ENCODE measurements around the gene EAF1.
"Not testable (repeated sequence)": the region's sequence is repeated elsewhere in the genome, so short reads cannot be mapped to it uniquely, and the experiment has no call there.

EAF1 gene

DNA sequence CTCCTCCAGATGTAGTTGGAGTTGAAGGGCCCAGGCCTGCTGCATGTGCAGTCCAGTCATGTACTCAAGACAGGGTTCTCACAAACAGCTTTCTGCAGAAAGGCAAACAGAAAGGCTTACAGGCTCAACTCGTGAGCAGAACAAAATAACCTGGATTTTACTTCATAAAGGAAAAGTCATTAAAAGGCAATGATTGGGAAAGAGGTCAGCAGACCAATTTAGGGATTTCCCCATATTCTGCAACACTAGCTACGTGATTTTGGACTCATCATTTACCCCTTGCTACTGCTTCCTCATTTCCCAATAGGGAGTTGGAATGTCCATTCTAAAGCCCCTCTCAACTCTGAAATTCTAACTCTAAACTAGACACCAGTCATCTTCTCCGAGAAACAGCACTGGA lies 18.2 kb upstream of the EAF1 start:
- no peak for DNase-seq

DNA sequence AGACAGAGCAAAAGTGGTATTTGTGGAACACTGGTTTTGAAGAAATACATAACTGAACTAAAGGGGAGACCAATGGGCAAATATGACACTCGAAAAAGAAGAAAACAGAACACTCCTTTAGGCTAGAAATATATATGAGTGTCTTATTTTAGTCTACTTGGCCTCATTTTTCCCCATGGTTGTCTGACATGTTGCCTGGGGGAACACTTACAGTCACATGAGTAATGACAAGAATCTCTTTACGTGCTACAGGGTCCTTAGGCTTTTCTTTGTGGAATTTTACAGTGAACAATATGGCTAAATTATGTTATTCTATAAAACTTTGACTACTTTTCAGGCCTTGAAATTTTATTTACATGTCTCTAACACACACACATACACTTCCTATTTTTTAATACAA lies 17.6 kb upstream of the EAF1 start:
- no peak for DNase-seq

DNA sequence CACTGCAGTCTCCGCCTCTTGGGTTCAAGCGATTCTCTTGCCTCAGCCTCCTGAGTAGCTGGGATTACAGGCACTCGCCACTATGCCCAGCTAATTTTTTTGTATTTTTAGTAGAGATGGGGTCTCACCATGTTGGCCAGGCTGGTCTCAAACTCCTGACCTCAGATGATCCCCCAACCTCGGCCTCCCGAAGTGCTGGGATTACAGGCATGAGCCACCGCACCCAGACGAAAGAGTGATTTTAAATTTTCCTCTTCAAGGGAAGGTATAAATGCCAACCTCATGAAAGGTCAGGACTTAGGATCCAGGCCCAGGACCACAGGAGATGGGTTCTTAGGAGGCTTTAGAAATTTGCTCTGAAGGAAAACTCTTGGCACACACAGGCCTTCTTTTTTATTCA lies 16.4 kb upstream of the EAF1 start:
- not testable (repeated sequence) for DNase-seq

DNA sequence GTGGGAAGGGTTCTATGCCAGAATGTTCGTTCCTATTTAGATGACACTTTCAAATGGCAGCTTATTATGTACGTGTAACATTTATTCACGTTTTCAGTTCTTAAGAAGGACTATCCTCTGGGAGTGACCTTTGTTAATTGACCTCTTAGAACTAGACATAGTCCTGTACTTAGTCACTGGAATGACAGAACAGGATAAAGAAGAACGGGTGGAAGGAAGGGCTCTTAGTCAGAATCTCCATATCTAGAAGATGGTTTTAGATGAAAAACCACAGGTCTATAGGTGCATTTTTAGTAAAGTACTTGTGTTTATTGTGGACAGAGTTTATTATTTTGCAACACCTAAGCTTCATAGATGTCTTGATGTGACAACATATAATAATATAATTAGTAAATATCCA lies 6.5 kb upstream of the EAF1 start:
- DNase-seq, result no peak

DNA sequence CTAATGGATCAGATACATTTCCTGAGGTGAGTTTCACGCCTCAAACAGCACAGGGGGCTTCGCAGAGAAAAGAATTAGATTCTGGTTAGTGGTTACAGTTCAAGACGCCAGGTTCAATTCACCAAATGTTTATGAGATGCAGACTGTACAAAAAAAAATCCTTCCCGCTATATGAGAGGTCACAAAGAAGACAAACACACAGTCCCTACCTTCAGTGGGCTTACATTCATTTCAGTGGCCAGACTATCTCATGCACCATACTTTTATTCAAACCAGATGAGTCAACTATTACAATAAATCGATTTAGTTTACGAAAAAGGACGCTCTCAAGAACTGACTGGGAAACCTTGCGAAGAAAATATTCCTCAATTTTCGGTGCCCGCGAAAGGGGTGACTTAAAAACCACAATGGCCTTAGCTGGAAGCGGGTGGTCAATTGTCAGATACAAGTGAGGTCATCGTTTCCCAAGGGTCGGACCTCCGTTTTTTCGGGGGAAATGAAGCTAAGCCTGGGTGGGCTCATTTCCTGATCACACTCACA lies 749 bp upstream of the EAF1 start:
- DNase-seq, result no peak

DNA sequence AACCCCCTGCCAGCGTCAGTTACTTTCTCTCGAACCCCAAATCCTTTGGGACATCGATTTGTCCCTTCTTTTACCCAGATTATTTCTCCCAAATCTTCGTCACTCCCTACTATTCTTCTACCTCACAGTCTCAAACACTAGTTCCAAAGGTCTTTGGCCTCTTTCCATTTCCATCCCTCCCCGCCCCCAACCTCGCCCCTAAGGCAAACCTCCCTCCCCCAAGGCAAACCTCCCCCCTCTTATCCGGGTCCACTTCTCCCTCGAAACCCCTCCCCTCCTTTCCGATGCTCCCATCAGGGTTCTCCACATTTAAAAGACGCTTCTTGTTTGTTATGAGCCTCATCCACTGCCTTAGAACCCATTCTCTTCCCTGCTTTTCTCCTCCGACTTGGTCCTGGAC lies 583 bp downstream of the EAF1 start:
- DNase-seq, result no peak

DNA sequence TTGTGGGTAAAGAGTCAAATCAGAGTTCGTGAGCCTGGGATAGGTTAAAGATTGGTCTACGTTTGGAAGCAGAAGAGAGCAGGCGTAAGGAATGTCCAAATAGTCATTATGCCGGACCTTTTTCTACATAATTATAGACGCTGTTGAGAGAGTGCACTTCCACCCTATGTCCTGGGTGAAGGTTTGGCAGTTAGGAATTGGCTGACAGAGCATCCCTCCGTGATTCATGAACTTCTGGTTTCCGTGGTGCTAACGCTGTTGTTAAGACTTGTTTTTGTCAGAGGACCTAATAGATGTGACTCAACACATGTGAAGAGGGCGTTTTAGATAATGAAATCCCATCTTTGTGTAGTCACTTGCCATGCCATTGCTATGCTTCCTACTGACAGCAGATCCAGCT lies 1.1 kb downstream of the EAF1 start:
- no peak for DNase-seq

DNA sequence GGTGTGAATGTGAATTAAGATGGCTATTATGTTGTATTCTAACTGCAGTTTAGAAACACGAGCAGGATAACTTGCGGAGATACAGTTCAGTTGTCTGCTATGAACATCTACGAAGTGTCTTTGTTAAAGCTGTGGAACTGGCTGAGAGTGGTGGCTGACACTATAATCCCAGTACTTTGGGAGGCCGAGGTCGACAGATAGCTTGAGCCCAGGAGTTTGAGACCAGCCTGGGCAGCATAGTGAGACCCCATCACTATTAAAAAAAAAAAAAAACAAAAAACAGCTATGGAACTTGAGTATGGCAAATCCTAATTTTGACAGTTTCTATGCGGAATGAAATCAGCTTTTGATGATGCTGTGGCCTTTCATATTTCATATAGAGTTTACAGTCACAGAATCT lies 1.7 kb downstream of the EAF1 start:
- DNase-seq, result no peak

DNA sequence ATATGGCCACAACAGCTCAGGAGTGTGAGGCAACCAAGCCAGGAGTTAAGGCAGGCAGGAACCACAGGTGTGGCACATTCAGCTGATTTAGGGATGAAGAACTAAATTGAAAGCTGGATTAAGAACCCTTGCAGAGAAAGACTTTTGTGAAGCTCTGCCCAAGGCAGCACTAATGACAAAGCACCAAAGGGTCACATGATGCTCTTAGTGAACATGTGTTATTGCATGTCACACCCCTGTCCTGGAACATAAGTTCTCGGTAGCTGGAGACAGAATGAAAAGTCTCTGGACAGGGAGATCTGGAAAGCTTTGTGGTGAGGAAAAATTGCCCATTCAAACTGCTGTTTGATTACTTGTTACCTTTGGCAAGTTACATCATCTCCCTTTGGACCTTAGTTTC lies 3.2 kb downstream of the EAF1 start:
- no peak for DNase-seq

DNA sequence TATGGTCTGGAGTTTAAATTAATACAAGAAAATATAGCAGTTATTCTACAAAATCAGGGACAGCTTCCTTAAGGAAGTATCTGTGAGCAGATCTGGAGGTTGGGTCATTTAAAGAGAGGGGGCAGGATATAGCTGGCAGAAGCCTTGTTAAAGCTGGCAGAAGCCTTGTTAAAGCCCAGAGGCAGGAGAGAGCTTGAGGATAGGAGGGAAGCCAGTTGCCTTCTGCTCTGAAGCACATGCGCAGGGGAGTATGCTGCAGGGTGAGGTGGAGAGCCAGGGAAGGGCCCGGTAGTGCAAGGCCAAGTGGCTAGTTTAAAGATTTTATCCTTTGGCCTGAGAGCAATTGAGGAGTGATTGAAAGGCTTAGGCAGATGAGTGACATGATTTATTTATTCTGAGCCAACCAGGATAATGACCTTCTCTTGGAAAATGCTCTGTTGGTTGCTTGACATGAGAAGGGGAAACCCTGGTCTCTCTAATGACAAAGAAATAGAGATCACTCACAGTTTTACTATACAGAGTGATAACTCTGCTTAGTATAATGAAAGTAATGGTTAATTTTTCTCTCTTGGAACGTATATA lies 3.9 kb downstream of the EAF1 start:
- no peak for DNase-seq

DNA sequence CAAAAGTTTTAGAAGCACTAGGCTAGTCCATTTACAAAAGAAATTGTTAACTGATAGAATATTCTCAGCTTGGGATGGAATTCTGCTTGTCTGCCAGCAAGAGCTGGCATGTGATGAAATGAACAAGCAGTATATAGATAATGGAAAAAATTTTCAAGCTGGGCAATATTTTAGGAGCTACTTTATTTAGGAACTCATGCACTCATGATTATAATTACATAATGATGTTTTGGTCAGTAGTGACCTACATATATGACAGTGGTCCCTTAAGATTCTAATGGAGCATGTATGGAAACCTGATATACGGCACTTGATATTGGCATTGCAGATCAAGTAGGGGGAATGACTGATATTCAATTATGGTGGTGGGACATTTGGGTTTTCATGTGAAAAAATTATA lies 6.1 kb downstream of the EAF1 start:
- DNase-seq, result no peak

DNA sequence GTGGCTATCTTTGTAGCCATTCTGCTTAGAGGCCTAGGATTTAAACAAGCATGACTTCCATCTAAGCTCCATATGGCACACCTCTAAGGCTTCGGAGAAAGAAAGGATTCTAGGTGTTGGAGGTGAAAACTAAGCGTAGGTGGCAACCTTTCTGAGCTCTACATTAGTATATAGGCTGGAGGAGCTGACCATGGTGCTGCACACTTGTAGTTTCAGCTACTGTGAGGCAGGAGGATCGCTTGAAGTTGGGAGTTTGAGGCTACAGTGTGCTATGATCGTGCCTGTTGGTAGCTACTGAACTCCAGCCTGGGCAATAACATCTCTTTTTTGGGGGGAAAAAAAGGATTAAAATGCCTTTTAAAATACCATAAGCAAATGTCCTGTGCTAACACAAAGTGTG lies 7.4 kb downstream of the EAF1 start:
- no peak for DNase-seq

DNA sequence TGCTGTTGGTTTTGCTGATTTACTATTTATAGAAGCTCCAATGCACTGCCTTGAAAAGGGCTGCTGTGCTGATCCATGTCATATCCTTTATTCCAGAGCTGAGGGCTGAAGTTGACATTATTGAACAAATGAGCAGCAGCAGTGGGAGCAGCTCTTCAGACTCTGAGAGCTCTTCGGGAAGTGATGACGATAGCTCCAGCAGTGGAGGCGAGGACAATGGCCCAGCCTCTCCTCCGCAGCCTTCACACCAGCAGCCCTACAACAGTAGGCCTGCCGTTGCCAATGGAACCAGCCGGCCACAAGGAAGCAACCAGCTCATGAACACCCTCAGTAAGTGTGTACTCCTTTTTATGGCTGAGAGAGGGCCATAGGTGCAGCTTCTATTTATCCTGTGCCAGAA lies 8.8 kb downstream of the EAF1 start:
- DNase-seq, result no peak

DNA sequence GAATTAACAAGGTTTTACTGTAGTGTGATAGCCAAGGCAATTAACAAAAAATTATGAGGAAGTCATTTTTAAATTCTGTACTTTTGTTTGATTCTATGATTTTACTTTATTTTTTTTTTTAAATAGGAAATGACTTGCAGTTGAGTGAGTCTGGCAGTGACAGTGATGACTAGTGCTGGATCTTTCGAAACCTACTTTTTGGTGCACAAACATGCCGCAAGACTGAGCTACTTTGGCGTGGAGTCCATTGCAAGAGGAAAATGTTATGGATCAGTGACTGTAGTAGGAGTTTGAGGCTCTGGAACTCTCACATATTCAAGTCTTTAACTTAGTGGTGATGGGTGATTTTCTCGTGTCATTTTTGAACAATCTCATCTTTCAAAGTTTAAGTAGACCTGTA lies 11.6 kb downstream of the EAF1 start:
- no peak for DNase-seq

DNA sequence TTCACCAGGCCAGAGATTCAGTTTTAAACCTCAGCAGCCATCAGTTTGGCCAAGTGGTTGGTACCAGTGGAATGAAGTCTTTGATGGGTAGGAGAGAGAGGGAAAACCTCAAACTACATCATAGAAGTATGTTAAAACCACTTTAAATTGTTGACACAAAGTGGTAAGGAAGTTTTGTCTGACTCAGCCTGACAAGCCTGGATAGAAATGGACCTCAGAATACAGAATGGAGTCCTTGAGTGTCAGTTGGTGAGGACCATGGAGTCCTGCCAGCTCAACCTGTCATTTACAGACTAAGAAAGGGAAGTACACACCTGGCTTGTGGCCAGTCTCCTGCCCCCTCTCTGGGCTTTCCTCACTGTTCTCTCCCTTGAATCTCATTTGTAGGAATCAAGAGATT lies 12.1 kb downstream of the EAF1 start:
- DNase-seq, result no peak

DNA sequence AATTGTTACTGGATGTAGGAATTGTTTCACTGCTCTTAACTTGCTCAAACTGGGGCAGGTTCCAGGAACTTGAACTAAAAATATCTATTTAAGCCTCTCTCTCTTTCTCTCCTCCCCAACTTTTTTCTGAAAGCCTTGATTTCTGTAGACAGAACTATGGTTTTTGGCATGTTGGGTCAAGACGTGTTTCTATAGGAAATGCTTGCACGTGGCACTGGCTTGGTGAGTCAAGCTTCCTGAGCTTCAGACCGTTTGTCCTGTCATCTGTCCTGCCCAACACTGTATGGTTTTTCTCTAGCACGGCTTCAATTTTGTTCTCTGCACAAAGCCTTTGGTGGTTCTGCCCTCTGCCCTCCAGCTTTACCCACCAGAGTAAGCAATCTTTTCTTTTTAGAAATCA lies 13.5 kb downstream of the EAF1 start:
- DNase-seq, result no peak

DNA sequence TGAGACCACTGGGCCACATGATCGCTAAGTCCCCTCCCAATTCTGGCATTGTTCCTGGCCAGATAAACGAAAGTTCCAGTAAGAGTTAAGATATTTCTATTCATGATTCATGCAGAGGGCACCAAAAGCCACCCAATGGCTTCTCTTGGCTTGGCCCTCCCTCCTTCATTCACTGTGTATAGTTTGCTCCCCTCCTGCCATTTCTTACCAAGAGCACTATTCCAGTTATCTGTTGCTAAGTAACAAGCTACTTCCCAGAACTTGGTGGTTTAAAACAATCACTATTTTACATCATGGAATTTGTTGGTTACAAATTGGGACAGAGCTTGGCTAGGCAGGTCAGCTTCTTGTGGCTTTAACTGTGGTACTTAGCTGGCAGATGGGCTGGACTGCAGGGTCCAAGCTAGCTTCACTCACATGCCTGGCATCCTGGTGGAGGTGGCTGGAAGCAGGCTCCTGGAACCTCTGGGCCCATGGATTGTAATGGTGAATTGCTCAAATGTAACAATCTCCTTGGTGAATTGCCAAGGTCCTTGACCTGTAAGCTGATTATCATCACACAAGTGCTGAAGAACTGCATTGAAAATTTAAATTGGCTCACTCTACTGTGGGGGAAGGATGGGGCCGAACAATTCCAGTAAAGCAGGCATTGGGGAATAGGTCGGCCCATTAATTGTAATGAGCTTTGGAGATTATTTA lies 16.6 kb downstream of the EAF1 start:
- no peak for DNase-seq

DNA sequence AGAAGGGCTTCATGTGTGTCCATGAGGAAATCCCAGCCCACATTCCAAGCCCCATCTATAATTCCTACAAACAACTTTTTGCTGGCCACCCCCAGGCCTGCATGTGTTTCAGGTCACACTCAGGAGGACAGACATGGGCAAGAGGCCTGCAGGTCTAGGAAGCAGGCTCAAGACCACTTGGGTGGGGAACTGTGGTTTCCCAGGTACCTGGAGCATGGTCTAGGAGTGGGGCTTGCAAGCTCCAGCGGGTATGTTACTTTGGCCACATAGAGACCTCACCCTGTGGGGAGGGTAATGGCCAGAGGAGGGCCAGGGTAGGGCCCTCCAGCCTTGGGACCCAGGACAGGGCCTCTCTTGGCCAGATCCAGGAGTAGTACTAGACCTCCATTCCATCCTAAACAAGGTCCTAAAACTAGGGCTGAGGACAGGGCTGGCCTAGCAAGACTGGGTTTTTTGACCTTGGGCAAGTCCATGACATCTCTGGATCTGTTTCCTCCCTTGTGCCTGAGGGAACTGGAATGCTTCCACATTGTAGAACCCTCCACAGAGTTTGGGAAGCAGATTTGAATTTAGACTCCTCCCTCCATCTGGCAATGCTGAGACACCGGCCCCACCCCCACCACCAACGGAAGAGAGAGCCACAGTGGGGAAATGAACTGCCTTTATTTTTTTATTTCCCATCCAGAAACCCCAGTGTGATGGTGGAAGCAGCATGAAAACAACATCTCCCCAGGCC lies 22.3 kb downstream of the EAF1 start:
- DNase-seq, result no peak

DNA sequence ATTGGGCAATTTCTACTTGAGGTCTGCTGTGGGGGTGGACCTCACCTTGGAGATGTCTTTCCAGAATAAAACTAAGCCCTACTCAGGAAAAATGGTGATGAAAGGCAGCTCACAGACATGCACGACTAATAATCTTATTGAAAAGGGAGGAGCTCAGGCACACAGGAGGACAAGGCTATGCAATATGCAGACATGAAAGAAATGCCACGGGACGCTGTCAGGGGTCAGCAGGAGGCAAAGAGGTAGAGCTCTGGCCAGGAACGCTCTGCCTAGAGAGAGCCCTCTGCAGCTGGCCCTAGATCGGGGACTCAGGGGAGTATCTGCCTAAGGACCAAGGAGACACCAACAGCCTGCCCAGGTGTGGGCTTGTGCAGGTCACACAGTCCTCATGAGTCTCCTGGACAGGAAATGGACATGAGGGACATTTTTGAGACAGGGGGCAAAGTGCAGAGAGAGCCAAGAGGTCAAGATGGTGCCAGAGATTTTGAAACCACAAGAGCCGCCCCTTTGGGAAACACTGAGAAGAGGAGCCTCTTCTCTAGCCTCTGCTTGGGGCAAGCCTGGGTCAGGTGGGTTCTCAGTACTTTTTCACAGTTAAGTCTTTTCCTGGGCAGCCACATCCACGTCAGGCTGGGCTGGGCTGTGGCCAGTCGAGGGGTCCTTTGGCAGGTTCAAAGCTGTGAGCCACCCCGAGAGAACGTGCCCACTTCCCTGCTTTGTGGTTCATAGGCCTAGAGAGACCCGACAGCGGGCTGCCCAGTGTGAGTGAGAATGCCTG lies 23.2 kb downstream of the EAF1 start:
- no peak for DNase-seq

DNA sequence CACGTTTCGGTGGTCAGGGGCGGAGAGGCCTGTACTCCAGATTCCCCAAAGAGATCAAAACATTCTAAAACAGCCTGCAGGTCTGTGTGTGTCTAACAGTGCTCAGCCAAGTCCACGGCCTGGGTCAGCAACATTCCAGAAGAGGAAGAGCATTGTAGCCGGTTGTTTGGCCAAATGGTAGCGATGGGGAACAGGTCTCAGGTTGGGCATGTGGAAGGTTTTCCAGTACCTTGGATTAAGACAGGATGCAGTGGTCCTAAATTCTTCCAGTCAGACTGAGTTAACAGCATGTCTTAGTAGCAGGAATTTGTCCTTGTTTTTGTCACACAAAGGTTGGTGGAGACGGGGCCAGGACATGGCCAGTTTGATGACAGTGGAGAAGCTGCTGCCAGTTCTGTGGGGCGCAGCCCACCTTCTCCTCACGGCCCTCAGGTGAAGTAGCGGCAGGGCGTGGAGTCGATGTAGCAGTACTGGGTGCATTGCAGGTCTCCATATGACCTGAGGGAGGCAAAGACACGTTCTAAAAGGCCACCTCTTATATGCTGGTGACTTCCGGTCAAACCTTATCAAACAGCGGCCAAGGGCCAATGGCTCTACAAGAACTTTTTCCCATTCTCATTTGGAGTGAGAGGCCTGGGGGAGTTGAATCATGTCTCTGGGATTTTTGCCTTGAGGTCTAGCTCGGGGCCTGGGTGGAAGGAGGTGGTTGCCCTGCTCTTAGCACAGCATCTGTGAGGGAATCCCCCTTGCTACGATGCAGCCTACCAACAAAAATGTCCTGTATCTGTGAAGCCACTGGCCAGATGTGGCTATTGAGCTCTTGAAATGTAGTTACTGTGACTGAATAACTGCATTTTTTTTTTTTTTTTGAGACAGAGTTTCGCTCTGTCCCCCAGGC lies 24.1 kb downstream of the EAF1 start:
- no peak for DNase-seq

DNA sequence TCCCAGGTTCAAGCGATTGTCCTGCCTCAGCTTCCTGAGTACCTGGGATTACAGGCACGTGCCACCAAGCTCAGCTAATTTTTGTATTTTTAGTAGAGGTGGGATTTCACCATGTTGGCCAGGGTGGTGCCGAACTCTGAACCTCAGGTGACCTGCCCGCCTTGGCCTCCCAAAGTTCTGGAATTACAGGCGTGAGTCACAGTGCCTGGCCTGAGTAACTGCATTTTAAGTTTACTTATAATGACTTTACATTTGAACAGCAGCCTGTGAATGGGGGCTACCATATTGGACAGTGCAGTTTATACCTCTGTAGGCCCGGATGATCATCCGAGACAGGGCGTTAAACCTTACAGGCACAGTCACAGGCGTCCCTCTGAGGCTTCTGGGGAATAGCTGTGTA lies 24.8 kb downstream of the EAF1 start:
- no peak for DNase-seq

DNA sequence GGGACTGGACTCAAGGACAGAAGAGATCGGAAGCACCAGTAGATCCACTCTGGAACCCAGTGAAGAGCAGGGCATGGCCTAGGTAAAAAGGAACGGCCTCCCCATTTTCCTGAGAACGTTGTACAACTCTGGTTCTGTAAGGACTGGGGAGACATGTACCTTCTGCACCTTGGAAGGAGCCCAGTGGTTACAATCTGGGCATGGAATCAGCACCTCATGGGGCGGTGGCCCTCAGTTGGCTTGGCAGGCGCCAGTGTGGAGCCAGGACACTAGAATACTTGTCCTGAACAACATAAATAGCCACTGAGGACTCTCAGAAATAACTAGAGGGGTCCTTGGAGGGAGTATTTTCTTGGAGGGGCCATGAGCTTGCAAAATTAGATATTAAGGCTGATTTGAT lies 25.6 kb downstream of the EAF1 start:
- DNase-seq, result no peak

All from activated CD4-positive, alpha-beta T cell treated with anti-CD3 and anti-CD28 coated beads, Interleukin-2, amount 50 U/mL, for 1 hour (primary cell).